ENCODE results near the gene TNIP2. TPM values are rescaled to one million over a fixed set of nuclear protein-coding genes. Genes with fewer than 3 reads are reported as not detected.

Gene TNIP2
- total RNA-seq, 1 donor from 2014 or later = 76.8 TPM

GRCh38 chr4:2796849-2797544, 40.9 kb upstream of the TNIP2 start:
- Histone ChIP-seq H3K4me3 (ENCODE audit: low read depth, low read length) (no peak overlapping the region), H3K36me3 (ENCODE audit: control insufficient read depth, insufficient read depth, low read length) (no peaks in the 10 kb centered on the region), H3K27me3 (ENCODE audit: control insufficient read depth, insufficient read depth, low read length) (no peaks in the 10 kb centered on the region)
- TF ChIP-seq CTCF (IDR thresholded peaks at IDR 0.05; ENCODE audit: insufficient read depth, low read length, poor library complexity, severe bottlenecking) = no peak
- no peak for DNase-seq (ENCODE audit: low read depth)

GRCh38 chr4:2795893-2796848, 40.0 kb upstream of the TNIP2 start:
- no peaks in the 10 kb centered on the region for H3K27me3 ChIP-seq (ENCODE audit: control insufficient read depth, insufficient read depth, low read length)
- peak; percentile 81 for DNase-seq (ENCODE audit: low read depth)
- H3K4me3 ChIP-seq (ENCODE audit: low read depth, low read length) = no peak overlapping the region
- TF ChIP-seq CTCF (IDR thresholded peaks at IDR 0.05; ENCODE audit: insufficient read depth, low read length, poor library complexity, severe bottlenecking) = no peak
- no peaks in the 10 kb centered on the region for H3K36me3 ChIP-seq (ENCODE audit: control insufficient read depth, insufficient read depth, low read length)

DNA sequence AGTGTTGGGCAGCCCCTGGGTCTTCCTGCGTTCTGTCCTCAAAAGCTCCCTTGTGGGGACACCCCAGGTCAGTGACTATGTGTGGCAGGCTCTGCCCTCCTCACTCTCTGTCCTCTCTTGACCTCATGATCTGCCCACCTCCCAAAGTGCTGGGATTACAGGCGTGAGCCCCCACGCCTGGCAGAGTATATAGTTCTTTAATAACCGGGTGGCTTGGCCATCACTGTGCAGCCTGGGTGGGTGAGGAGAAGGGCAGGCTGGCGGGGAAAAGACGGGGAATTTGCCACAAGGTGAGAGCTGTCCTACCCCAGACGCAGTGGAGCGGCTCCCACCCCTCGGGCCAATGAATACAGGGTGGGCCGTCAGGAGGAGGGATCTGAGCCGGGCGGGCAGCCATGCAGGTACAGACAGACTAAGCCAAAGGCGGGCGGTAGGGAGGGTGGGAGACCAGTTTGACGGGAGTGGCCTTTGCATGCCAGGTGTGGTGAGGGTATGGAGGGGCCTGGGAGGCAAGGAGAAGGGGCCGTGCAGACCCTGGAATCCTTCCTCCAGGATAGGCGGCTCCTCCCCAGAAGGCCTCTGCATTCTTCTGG, 39.3 kb upstream of the TNIP2 start:
- Histone ChIP-seq H3K27me3 (ENCODE audit: control insufficient read depth, insufficient read depth, low read length) (no peaks in the 10 kb centered on the region), H3K36me3 (ENCODE audit: control insufficient read depth, insufficient read depth, low read length) (no peaks in the 10 kb centered on the region), H3K4me3 (ENCODE audit: low read depth, low read length) (no peak overlapping the region)
- TF ChIP-seq CTCF (IDR thresholded peaks at IDR 0.05; ENCODE audit: insufficient read depth, low read length, poor library complexity, severe bottlenecking) = no peak
- no peak for DNase-seq (ENCODE audit: low read depth)

DNA sequence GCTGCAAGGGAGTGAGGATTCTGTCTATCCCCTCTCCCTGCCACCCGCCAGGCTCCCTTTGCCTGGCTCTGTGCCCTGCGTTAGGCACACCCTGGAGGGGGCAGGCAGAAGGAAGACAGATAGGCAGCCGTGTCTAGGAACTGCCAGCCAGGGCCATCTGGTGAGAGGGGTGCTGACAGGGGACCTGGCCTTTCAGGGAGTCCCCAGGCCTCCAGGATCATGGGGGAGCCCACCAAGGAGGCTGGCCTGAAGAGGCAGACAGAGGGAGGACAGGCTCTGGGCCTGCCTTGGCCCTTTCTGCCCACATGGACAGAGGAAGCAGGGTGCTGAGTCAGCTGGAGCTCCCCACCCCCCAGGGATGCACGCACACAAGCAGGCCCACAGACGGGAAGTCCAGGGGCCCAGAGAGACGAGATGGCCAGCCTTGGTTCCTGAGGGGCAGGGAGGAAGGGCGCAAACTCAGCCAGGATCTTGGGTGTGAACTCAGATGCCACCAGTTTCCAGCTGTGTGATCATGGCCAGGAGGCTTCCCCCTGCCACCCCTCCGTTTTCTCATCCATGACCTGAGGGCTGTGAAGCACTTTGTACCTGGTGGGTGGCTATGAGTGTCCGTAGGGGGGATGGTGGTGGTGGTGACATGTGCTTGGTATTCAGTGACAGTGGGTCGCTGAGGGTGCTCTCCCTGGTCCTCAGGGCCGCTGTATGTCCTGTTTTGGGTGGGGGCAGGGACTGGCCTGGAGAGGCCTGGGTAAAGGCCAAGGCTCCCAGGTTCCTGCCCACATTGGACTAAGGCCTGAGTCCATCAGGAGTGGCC, 38.6 kb upstream of the TNIP2 start:
- no peak for TF ChIP-seq CTCF (IDR thresholded peaks at IDR 0.05; ENCODE audit: insufficient read depth, low read length, poor library complexity, severe bottlenecking)
- Histone ChIP-seq H3K36me3 (ENCODE audit: control insufficient read depth, insufficient read depth, low read length) (no peaks in the 10 kb centered on the region), H3K4me3 (ENCODE audit: low read depth, low read length) (no peak overlapping the region), H3K27me3 (ENCODE audit: control insufficient read depth, insufficient read depth, low read length) (no peaks in the 10 kb centered on the region)
- DNase-seq (ENCODE audit: low read depth) = no peak

DNA sequence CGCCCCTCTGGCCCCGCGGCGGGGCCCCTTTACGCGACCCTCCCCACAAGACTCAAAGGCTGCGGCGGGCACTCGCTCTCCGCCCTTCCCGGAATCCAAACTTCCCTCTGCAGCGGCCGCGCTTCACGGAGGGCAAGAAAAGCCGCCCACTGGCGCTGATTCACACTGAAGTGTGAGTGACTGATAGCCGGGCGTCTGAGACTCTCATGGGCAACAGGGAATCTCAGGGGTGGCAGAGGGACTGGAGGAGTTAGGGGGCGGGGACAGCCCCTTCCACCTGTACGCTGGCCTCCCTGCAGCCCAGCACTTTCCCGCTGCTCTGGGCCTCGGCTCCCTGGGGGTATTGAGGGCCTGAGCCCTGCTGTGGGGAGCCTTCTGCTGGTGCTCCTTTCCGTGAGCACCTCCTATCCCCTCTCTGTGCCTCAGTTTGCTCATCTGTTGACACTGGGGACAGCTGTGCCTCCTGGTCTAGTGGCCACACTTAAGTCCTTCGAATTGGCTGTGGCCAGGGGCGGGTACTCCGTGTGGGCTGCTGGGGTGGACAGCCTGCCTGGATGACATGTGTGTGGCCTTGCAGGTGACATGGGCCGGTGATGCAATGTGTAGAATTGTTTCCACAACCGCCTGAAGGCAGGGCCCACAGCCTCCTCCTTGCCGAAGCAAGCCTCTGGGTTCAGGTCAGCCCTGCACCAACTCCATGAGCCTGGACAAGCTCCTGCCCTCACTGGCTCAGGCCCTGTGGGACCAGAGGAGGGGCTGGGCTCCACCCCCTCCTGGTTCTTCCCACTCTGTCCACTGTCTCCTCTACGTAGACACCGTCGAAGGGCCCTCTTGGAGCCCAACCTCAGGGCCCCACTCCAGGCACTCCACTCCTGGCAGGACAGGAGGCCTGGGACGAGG, 37.7 kb upstream of the TNIP2 start:
- no peaks in the 10 kb centered on the region for H3K27me3 ChIP-seq (ENCODE audit: control insufficient read depth, insufficient read depth, low read length)
- H3K36me3 ChIP-seq (ENCODE audit: control insufficient read depth, insufficient read depth, low read length) = no peaks in the 10 kb centered on the region

More for the DNA sequence above, 37.7 kb upstream of the TNIP2 start:
- no peak for TF ChIP-seq CTCF (IDR thresholded peaks at IDR 0.05; ENCODE audit: insufficient read depth, low read length, poor library complexity, severe bottlenecking)
- no peak for DNase-seq (ENCODE audit: low read depth)
- H3K4me3 ChIP-seq (ENCODE audit: low read depth, low read length) = peak overlapping the region; percentile 60
